H1 (cell line): ENCODE data around the gene TMEM41A. TPM values are rescaled to one million over a fixed set of nuclear protein-coding genes. Genes with fewer than 3 reads are reported as not detected.

ENCODE experiments used
- CTCF ChIA-PET: fragments of 300-600 bp; sonication (Branson Sonifier 250); formaldehyde crosslinking; loops from one replicate; lab custom pipeline; 2021; ENCODE audit not compliant: partially characterized antibody; lab: Charles Lee
- POLR2A ChIA-PET: fragments of 300-600 bp; sonication (Branson Sonifier 250); formaldehyde crosslinking; loops from one replicate; lab custom pipeline; 2021; ENCODE audit warnings: inconsistent platforms; ENCODE audit not compliant: partially characterized antibody; lab: Charles Lee
- DNase-seq, 2 experiments: peaks; one replicate each; pipeline versions ENCODE4 v3.0.0 to v3.0.0-alpha.2; 2010 to 2022; ENCODE audit warnings: low spot score in 2 of 2, low read depth in 1 of 2, mixed read lengths in 1 of 2
- FAIRE-seq: peaks from 2 replicates; lab custom pipeline; 2011; peaks lifted over from hg19 to GRCh38; lab: Jason Lieb, UNC
- H2AFZ ChIP-seq: 2 replicates; pipeline ENCODE4 v1.8.1; 2012; ENCODE audit warnings: low read length, inconsistent platforms
- H2AK5ac ChIP-seq: 2 replicates; pipeline ENCODE4 v1.6.1; 2013; ENCODE audit warnings: low read depth, low read length
- H2BK120ac ChIP-seq: replicated peaks from 2 replicates; pipeline ENCODE3; 2013; ENCODE audit warnings: low read depth, low read length, inconsistent platforms
- H2BK12ac ChIP-seq: 2 replicates; pipeline ENCODE4 v1.6.1; 2013; ENCODE audit warnings: low read depth, low read length
- H2BK15ac ChIP-seq: 2 replicates; pipeline ENCODE4 v1.6.1; 2013; ENCODE audit warnings: low read length
- H2BK20ac ChIP-seq: 2 replicates; pipeline ENCODE4 v1.6.1; 2013; ENCODE audit warnings: low read length
- H2BK5ac ChIP-seq: 2 replicates; pipeline ENCODE4 v1.6.1; 2013; ENCODE audit warnings: low read depth, low read length
- H3K14ac ChIP-seq: 2 replicates; pipeline ENCODE4 v1.6.1; 2013; ENCODE audit warnings: inconsistent platforms; ENCODE audit not compliant: insufficient read length
- H3K18ac ChIP-seq: 2 replicates; pipeline ENCODE4 v1.6.1; 2013; ENCODE audit warnings: low read length; ENCODE audit errors: extremely low read depth
- H3K23ac ChIP-seq: 2 replicates; pipeline ENCODE4 v1.6.1; 2013; ENCODE audit warnings: inconsistent platforms; ENCODE audit not compliant: insufficient read length
- H3K23me2 ChIP-seq: 2 replicates; pipeline ENCODE4 v1.6.1; 2013; ENCODE audit warnings: low read depth, low read length
- H3K27ac ChIP-seq: 2 replicates; pipeline ENCODE4 v1.6.1; 2011; ENCODE audit warnings: low read depth, low read length, inconsistent platforms
- H3K27me3 ChIP-seq, 4 experiments: replicated peaks in 1 of 4; 1 replicate in 1 of 4; 2 replicates in 3 of 4; pipeline versions ENCODE4 v1.6.1 to v1.8.1; 2011 to 2013; ENCODE audit warnings: low read length in 3 of 4, mild to moderate bottlenecking in 3 of 4, inconsistent platforms in 2 of 4, mixed read lengths in 2 of 4, moderate library complexity in 1 of 4; ENCODE audit not compliant: control insufficient read depth in 3 of 4, insufficient read depth in 3 of 4; ENCODE audit errors: extremely low read depth in 1 of 4
- H3K36me3 ChIP-seq, 4 experiments: 2 replicates each; pipeline versions ENCODE4 v1.6.1 to v1.8.1; 2011 to 2013; ENCODE audit warnings: mild to moderate bottlenecking in 4 of 4, low read length in 3 of 4, moderate library complexity in 2 of 4, control low read depth in 1 of 4, inconsistent platforms in 1 of 4; ENCODE audit not compliant: insufficient read depth in 4 of 4, control insufficient read depth in 2 of 4
- H3K4ac ChIP-seq: replicated peaks from 2 replicates; pipeline ENCODE3; 2013; ENCODE audit warnings: low read length, low read depth, mixed read lengths, inconsistent platforms; ENCODE audit not compliant: insufficient read length
- H3K4me1 ChIP-seq, 4 experiments: replicated peaks in 1 of 4; 1 replicate in 1 of 4; 2 replicates in 3 of 4; pipeline versions ENCODE4 v1.6.1 to v1.8.1; 2011 to 2013; ENCODE audit warnings: low read length in 3 of 4, inconsistent platforms in 2 of 4, mixed read lengths in 1 of 4; ENCODE audit not compliant: insufficient read depth in 4 of 4, control insufficient read depth in 3 of 4
- H3K4me2 ChIP-seq, 2 experiments: 2 replicates each; pipeline versions ENCODE4 v1.6.1 to v1.8.1; 2011 to 2013; ENCODE audit warnings: low read depth in 2 of 2, low read length in 2 of 2, control low read depth in 1 of 2, inconsistent platforms in 1 of 2, mild to moderate bottlenecking in 1 of 2; ENCODE audit not compliant: insufficient read depth in 1 of 2
- H3K4me3 ChIP-seq, 4 experiments: fragments of 200-600, 300-600 bp in 1 of 4; sonication (generic), shearing (Covaris generic), sonication (Bioruptor Twin) in 1 of 4; 2 replicates each; pipeline versions ENCODE4 v1.5.1 to v1.8.1; 2011 to 2016; ENCODE audit warnings: low read length in 4 of 4, low read depth in 3 of 4, control low read depth in 2 of 4, inconsistent platforms in 2 of 4, mild to moderate bottlenecking in 2 of 4, mixed read lengths in 1 of 4, moderate library complexity in 1 of 4; ENCODE audit not compliant: insufficient read depth in 2 of 4; ENCODE audit errors: extremely low read depth in 1 of 4
- H3K56ac ChIP-seq: replicated peaks from 2 replicates; pipeline ENCODE3; 2013; ENCODE audit warnings: low read depth, mild to moderate bottlenecking, mixed read lengths, low read length, inconsistent platforms; ENCODE audit not compliant: insufficient read length
- H3K79me1 ChIP-seq: 2 replicates; pipeline ENCODE4 v1.6.1; 2013; ENCODE audit warnings: low read depth, low read length, control low read depth
- H3K79me2 ChIP-seq, 2 experiments: 2 replicates each; pipeline versions ENCODE4 v1.6.1 to v1.8.1; 2012 to 2013; ENCODE audit warnings: low read length in 2 of 2, mild to moderate bottlenecking in 2 of 2, inconsistent platforms in 1 of 2; ENCODE audit not compliant: insufficient read depth in 2 of 2, control insufficient read depth in 1 of 2
- H3K9ac ChIP-seq, 4 experiments: replicated peaks in 1 of 4; 1 replicate in 1 of 4; 2 replicates in 3 of 4; pipeline versions ENCODE4 v1.6.1 to v1.8.1; 2011 to 2013; ENCODE audit warnings: low read depth in 3 of 4, low read length in 3 of 4, control low read depth in 2 of 4, mild to moderate bottlenecking in 2 of 4, moderate library complexity in 2 of 4, inconsistent platforms in 1 of 4; ENCODE audit errors: extremely low read depth in 1 of 4
- H3K9me3 ChIP-seq, 2 experiments: 2 replicates each; pipeline versions ENCODE4 v1.6.1 to v1.8.1; 2012 to 2013; ENCODE audit warnings: mild to moderate bottlenecking in 2 of 2, moderate library complexity in 2 of 2, control low read depth in 1 of 2, inconsistent platforms in 1 of 2, low read depth in 1 of 2, low read length in 1 of 2, mixed read lengths in 1 of 2; ENCODE audit not compliant: insufficient read depth in 2 of 2
- H4K20me1 ChIP-seq, 2 experiments: replicated peaks in 1 of 2; 2 replicates each; pipeline versions ENCODE3 to v1.8.1; 2011 to 2013; ENCODE audit warnings: inconsistent platforms in 2 of 2, low read length in 2 of 2, mild to moderate bottlenecking in 1 of 2; ENCODE audit not compliant: insufficient read depth in 2 of 2, control insufficient read depth in 1 of 2
- H4K5ac ChIP-seq: 2 replicates; pipeline ENCODE4 v1.6.1; 2013; ENCODE audit warnings: low read length, low read depth, mixed read lengths, inconsistent platforms; ENCODE audit not compliant: insufficient read length
- H4K8ac ChIP-seq: 2 replicates; pipeline ENCODE4 v1.8.0; 2013; ENCODE audit warnings: mild to moderate bottlenecking, moderate library complexity, low read length, inconsistent platforms; ENCODE audit not compliant: insufficient read depth; ENCODE audit errors: extremely low read depth
- H4K91ac ChIP-seq: replicated peaks from 2 replicates; pipeline ENCODE3; 2013; ENCODE audit warnings: low read length, mixed read lengths, inconsistent platforms; ENCODE audit not compliant: insufficient read length
- ASH2L ChIP-seq: fragments of 200-600, 300-600 bp; sonication (generic); IDR thresholded peaks from one replicate; pipeline ENCODE4 v1.7.1; 2017; ENCODE audit warnings: low read length
- CBX8 ChIP-seq: fragments of 300-800, 300-1000 bp; sonication (generic); IDR thresholded peaks from 2 replicates; pipeline ENCODE4 v1.7.1; 2016; ENCODE audit warnings: low read depth, low read length, borderline replicate concordance
- CEBPB ChIP-seq: IDR thresholded peaks from 2 replicates; pipeline ENCODE4 v1.6.1; 2012; ENCODE audit warnings: low read depth, low read length
- CHD1 ChIP-seq: IDR thresholded peaks from 2 replicates; pipeline ENCODE4 v1.6.1; 2012; ENCODE audit warnings: low read depth, low read length, improper control_type of control experiment
- JUN ChIP-seq: IDR thresholded peaks from 2 replicates; pipeline ENCODE4 v1.6.1; 2011; ENCODE audit warnings: low read depth, mild to moderate bottlenecking, improper control_type of control experiment, low read length
- POU5F1 ChIP-seq: IDR thresholded peaks from 2 replicates; pipeline ENCODE4 v1.6.1; 2011; ENCODE audit warnings: low read depth, mild to moderate bottlenecking, low read length, moderate library complexity
- RXRA ChIP-seq: IDR thresholded peaks from 2 replicates; pipeline ENCODE4 v1.6.1; 2011; ENCODE audit warnings: low read depth, mild to moderate bottlenecking, low read length, moderate library complexity; ENCODE audit not compliant: insufficient read depth
- SIRT6 ChIP-seq: IDR thresholded peaks from one replicate; pipeline ENCODE4 v1.7.1; 2012; ENCODE audit warnings: low read length, inconsistent platforms
- SP1 ChIP-seq: IDR thresholded peaks from 2 replicates; pipeline ENCODE4 v1.6.1; 2011; ENCODE audit warnings: low read depth, low read length
- SRF ChIP-seq: IDR thresholded peaks from 2 replicates; pipeline ENCODE4 v1.6.1; 2011; ENCODE audit warnings: mild to moderate bottlenecking, low read depth, low read length, moderate library complexity
- TAF7 ChIP-seq: optimal IDR thresholded peaks from 2 replicates; pipeline ENCODE3; 2011; ENCODE audit warnings: low read depth, mild to moderate bottlenecking, inconsistent platforms, low read length, moderate library complexity, borderline replicate concordance
- TBP ChIP-seq: IDR thresholded peaks from 2 replicates; pipeline ENCODE4 v1.6.1; 2011; ENCODE audit warnings: low read depth, low read length, improper control_type of control experiment
- WGBS, 2 experiments: shearing (Covaris generic) in 1 of 2; methylation state at CpG; one replicate each; pipeline versions ENCODE4 v1.1.6 to v1.1.7; 2013 to 2015; ENCODE audit warnings: low lambda C conversion rate in 2 of 2, mixed read lengths in 2 of 2, inconsistent platforms in 1 of 2, low coverage in 1 of 2, missing lambda C conversion rate in 1 of 2; ENCODE audit not compliant: insufficient replicate concordance in 2 of 2, insufficient coverage in 1 of 2, insufficient read length in 1 of 2; ENCODE audit errors: extremely low coverage in 1 of 2, missing lambda C conversion rate in 1 of 2; 5-methylcytosine and 5-hydroxymethylcytosine counted together
- polyA plus RNA-seq, 7 experiments: library from polyadenylated mRNA; depleted of rRNA in 3 of 7; stranded (reverse) in 5 of 7; unstranded in 2 of 7; fragments of >200 nt in 5 of 7; fragments of 200-250 nt in 2 of 7; gene quantifications; 1 replicate in 5 of 7; 2 replicates in 1 of 7; 4 replicates in 1 of 7; pipeline versions ENCODE4 v1.2.1 to v1.2.3, GENCODE V29; 2011 to 2013; ENCODE audit warnings: missing spikeins in 2 of 7, mixed read lengths in 2 of 7
- total RNA-seq: library from RNA; stranded (reverse); fragmentation: NEBNext Ultra II Directional; extraction: Animal tissue kit (Norgen Biotek cat#: 25700); gene quantifications from 2 replicates; pipeline ENCODE4 v1.2.1, GENCODE V29; 2021
- TF ChIP-seq, protein P1 (sequence below), 3 experiments: IDR thresholded peaks; 1 replicate in 2 of 3; 2 replicates in 1 of 3; pipeline versions ENCODE4 v1.5.1 to v1.6.1; 2011; ENCODE audit warnings: low read length in 3 of 3, mild to moderate bottlenecking in 3 of 3, inconsistent platforms in 2 of 3, low read depth in 1 of 3, moderate library complexity in 1 of 3; ENCODE audit not compliant: insufficient read depth in 1 of 3; ENCODE audit errors: control extremely low read depth in 1 of 3

The TMEM41A gene
- total and polyA plus RNA-seq, 2 of the 8 experiments (the other 6 are each of a cell fraction or from before 2014, with no cell fraction given), result 14.1 to 17.5 TPM

- 87% methylated on average over 4 of the region's 4 CpGs; no CpG with 5 or more reads in 1 of the 2 experiments for WGBS, 2 experiments
- H3K23me2 ChIP-seq, result no peaks in the 10 kb centered on the region
- H3K4me3 ChIP-seq, result no peak overlapping the region
- no peak overlapping the region for H2AFZ ChIP-seq
- H3K56ac ChIP-seq, result no peak overlapping the region
- H3K79me1 ChIP-seq, result no peaks in the 10 kb centered on the region; the same call in 1 of the 2 replicates
- no peak overlapping the region for H3K4ac ChIP-seq
- H3K14ac ChIP-seq, result no peak overlapping the region
- H4K20me1 ChIP-seq, result no peaks in the 10 kb centered on the region
- no peak overlapping the region for H3K18ac ChIP-seq
- H3K4me2 ChIP-seq, result no peak overlapping the region
- no peak overlapping the region for H4K5ac ChIP-seq
- no peak overlapping the region for H2BK12ac ChIP-seq
- H3K27me3 ChIP-seq, result no peaks in the 10 kb centered on the region
- no peak overlapping the region for H2BK15ac ChIP-seq
- no peaks in the 10 kb centered on the region for H3K79me2 ChIP-seq
- ChIA-PET CTCF (no interaction called here), POLR2A (interaction anchor here (1.3 to 2.4 kb wide), 3 partner anchors 9 to 30 kb away, joined by 3 to 8 read pairs (median 8); partner anchors contain the start of gene TMEM41A)
- no peak overlapping the region for H2AK5ac ChIP-seq
- DNase-seq (no peak), FAIRE-seq (no peak)
- no peaks in the 10 kb centered on the region for H3K4me1 ChIP-seq
- no peak overlapping the region for H2BK20ac ChIP-seq
- no peak overlapping the region for H2BK120ac ChIP-seq
- no peak overlapping the region for H4K8ac ChIP-seq
- H3K36me3 ChIP-seq, result peaks cover 3 to 20% (median 12%) of the 10 kb centered on the region in 4 experiments
- no peak overlapping the region for H3K27ac ChIP-seq
- H3K23ac ChIP-seq, result no peak overlapping the region
- no peaks in the 10 kb centered on the region for H3K9me3 ChIP-seq
- H4K91ac ChIP-seq, result no peak overlapping the region
- H3K9ac ChIP-seq, result no peak overlapping the region
- no peak overlapping the region for H2BK5ac ChIP-seq
- no peak for TF ChIP-seq CHD1
- no peak for TF ChIP-seq CBX8
- TF ChIP-seq SRF, result no peak
- TF ChIP-seq SP1, result no peak
- TF ChIP-seq JUN, result no peak
- no peak for TF ChIP-seq TAF7
- TF ChIP-seq, protein P1, sequence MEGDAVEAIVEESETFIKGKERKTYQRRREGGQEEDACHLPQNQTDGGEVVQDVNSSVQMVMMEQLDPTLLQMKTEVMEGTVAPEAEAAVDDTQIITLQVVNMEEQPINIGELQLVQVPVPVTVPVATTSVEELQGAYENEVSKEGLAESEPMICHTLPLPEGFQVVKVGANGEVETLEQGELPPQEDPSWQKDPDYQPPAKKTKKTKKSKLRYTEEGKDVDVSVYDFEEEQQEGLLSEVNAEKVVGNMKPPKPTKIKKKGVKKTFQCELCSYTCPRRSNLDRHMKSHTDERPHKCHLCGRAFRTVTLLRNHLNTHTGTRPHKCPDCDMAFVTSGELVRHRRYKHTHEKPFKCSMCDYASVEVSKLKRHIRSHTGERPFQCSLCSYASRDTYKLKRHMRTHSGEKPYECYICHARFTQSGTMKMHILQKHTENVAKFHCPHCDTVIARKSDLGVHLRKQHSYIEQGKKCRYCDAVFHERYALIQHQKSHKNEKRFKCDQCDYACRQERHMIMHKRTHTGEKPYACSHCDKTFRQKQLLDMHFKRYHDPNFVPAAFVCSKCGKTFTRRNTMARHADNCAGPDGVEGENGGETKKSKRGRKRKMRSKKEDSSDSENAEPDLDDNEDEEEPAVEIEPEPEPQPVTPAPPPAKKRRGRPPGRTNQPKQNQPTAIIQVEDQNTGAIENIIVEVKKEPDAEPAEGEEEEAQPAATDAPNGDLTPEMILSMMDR (IDR thresholded peaks at IDR 0.05; ENCODE audit: control extremely low read depth in 1 of 3, insufficient read depth in 1 of 3, low read depth in 1 of 3, low read length in 3 of 3), result no peak
- no peak for TF ChIP-seq SIRT6
- no peak for TF ChIP-seq RXRA
- TF ChIP-seq ASH2L, result no peak
- no peak for TF ChIP-seq POU5F1
- TF ChIP-seq CEBPB, result no peak
- no peak for TF ChIP-seq TBP
Observed at GRCh38 chr3:185490241-185490640, 8.6 kb downstream of the TMEM41A start.
